GM06990 (cell line): ENCODE data around the gene AGBL2.
"Not testable (repeated sequence)": the region's sequence is repeated elsewhere in the genome, so short reads cannot be mapped to it uniquely, and the experiment has no call there.

Experiments used
- DNase-seq: peaks from one replicate; pipeline ENCODE4 v3.0.0-alpha.2; 2011; ENCODE audit not compliant: insufficient read length; ENCODE audit errors: extremely low read depth
- H3K27me3 ChIP-seq: replicated peaks from 2 replicates; pipeline ENCODE4 v1.6.0; 2011; ENCODE audit warnings: low read length; ENCODE audit not compliant: control insufficient read depth, insufficient read depth
- H3K36me3 ChIP-seq: 2 replicates; pipeline ENCODE4 v1.5.1; 2011; ENCODE audit warnings: low read length; ENCODE audit not compliant: control insufficient read depth, insufficient read depth
- H3K4me3 ChIP-seq: replicated peaks from 2 replicates; pipeline ENCODE4 v1.5.1; 2011; ENCODE audit warnings: low read depth, mild to moderate bottlenecking, control low read depth, low read length
- CTCF ChIP-seq: IDR thresholded peaks from 2 replicates; pipeline ENCODE4 v1.5.1; 2011; ENCODE audit warnings: low read length, control low read depth, mild to moderate bottlenecking, inconsistent platforms; ENCODE audit not compliant: insufficient read depth, poor library complexity, severe bottlenecking

AGBL2 gene

DNA sequence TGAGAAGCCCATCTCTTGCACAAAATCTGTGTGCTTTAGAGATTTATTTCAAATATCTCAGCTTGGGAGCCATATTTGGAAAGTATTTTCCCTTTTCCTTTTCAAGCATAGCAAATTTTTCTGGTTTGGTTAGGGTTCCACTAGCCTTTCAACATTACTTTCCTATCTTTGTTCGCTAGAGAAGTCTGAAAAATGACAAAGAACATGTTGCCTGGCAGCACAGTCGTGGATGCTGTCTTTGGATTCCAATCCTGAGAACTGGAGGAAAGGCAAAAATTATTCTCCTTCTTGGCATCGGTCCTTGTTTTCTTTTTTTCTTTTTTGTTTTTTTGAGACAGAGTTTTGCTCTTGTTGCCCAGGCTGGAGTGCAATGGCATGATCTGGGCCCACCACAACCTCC lies 65.9 kb downstream of the AGBL2 start:
- DNase-seq: no peak
- Histone ChIP-seq H3K4me3 (no peak overlapping the region), H3K27me3 (no peaks in the 10 kb centered on the region), H3K36me3 (no peaks in the 10 kb centered on the region)
- TF ChIP-seq CTCF: no peak

DNA sequence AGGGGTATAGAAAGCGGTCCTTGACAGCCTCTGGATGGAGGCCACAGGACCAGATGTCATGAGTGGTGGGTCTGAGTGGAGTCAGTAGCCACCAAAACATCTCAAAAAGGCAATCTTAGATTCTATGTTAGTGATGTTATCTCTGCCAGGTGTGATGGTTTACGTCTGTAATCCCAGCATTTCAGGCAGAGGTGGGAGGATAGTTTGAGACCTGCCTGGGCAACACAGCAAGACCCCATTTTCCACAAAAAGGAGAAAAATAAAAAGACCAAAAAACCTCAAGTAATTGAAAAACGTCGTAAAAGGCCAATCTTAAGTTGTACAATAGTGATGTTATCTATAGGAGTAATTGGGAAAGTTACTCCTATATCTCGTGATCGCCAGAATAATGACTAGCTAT lies 69.2 kb downstream of the AGBL2 start:
- no peaks in the 10 kb centered on the region for H3K27me3 ChIP-seq
- TF ChIP-seq CTCF: no peak
- no peak for DNase-seq
- H3K4me3 ChIP-seq: no peak overlapping the region
- no peaks in the 10 kb centered on the region for H3K36me3 ChIP-seq

- TF ChIP-seq CTCF: no peak
- H3K27me3 ChIP-seq: no peaks in the 10 kb centered on the region
- no peaks in the 10 kb centered on the region for H3K36me3 ChIP-seq
- H3K4me3 ChIP-seq: no peak overlapping the region
- no peak for DNase-seq
Observed at GRCh38 chr11:47645500-47645899, 69.7 kb downstream of the AGBL2 start.

- TF ChIP-seq CTCF: peak; percentile 25
- peaks cover 2% of the 10 kb centered on the region for H3K36me3 ChIP-seq
- DNase-seq: peak; percentile 98
- H3K27me3 ChIP-seq: no peaks in the 10 kb centered on the region
- H3K4me3 ChIP-seq: peak within 1 kb of the TSS; percentile 72
Observed at GRCh38 chr11:47642099-47642855, 72.9 kb downstream of the AGBL2 start, which contains the start of gene MTCH2. MTCH2 (minus strand) TSS chr11:47642559; CDS start chr11:47642465, 94 bp downstream.

DNA sequence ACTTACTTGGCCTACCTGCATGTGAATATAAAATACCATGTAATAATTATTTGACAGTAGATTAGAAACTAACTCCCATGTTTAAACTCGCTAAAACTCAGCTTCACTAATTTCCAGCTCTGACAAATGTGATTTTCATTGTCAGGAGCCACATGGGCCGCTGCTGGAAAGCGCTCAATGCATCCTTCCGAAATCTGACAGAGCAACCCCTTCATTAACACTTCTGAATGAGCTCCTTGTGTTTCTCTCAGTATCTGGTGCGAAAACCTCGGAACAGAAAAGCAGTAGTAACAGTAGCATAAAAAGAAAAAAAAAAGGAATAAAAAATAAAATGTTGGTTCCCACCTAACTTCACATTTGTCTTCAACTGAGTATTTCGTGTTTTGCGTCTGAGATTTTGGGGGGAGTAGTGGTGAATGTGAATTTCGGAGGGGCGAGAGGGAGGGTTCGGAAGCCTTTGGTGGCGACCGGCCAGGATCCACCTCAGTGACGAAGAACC lies 73.5 kb downstream of the AGBL2 start:
- TF ChIP-seq CTCF: peak; percentile 0
- no peaks in the 10 kb centered on the region for H3K27me3 ChIP-seq
- peaks cover 2% of the 10 kb centered on the region for H3K36me3 ChIP-seq
- no peak for DNase-seq
- peak overlapping the region; percentile 72 for H3K4me3 ChIP-seq

- DNase-seq, H3K4me3 ChIP-seq, H3K36me3 ChIP-seq, H3K27me3 ChIP-seq: not testable (repeated sequence)
Observed at GRCh38 chr11:47640506-47640905, 74.7 kb downstream of the AGBL2 start.

DNA sequence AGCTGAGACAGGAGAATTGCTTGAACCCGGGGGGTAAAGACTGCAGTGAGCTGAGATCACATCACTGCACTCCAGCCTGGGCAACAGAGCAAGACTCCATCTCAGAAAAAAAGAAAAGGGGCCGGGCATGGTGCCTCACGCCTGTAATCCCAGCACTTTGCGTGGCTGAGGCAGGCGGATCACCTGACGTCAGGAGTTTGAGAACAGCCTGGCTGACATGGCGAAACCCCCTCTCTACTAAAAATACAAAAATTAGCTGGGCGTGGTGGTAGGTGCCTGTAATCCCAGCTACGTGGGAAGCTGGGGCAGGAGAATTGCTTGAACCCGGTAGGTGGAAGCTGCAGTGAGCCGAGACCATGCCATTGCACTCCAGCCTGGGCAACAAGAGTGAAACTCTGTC lies 78.8 kb downstream of the AGBL2 start:
- not testable (repeated sequence) for DNase-seq, H3K27me3 ChIP-seq, H3K4me3 ChIP-seq
- H3K36me3 ChIP-seq: peaks cover 17% of the 10 kb centered on the region
